HEK293T (cell line): ENCODE results near the gene DUSP10.

ENCODE experiments used
- FOXA1 ChIP-seq: fragments of 450-650 bp; IDR thresholded peaks from 2 replicates; pipeline ENCODE4 v1.6.1; 2016; ENCODE audit warnings: mild to moderate bottlenecking
- HDGF ChIP-seq: fragments of 450-650 bp; IDR thresholded peaks from 2 replicates; pipeline ENCODE4 v1.6.1; 2017; ENCODE audit warnings: antibody characterized with exemption, borderline replicate concordance
- SP1 ChIP-seq: fragments of 450-650 bp; IDR thresholded peaks from 2 replicates; pipeline ENCODE4 v1.6.1; 2017
- SUZ12 ChIP-seq: fragments of 450-650 bp; IDR thresholded peaks from 2 replicates; pipeline ENCODE4 v1.6.1; 2016; ENCODE audit warnings: mild to moderate bottlenecking

- TF ChIP-seq SUZ12 (no peak), HDGF (no peak), SP1 (no peak), FOXA1 (no peak)
Observed at GRCh38 chr1:221714227-221715152, 27.4 kb downstream of the DUSP10 start.
